Adrenal gland (tissue), 12 donors: ENCODE measurements around the gene MINK1. TPM values are rescaled to one million over a fixed set of nuclear protein-coding genes. Genes with fewer than 3 reads are reported as not detected.

Source experiments
- DNase-seq, 7 donors: peaks; one replicate each; pipeline ENCODE4 v3.0.0-alpha.2; 2019 to 2020
- H3K27ac ChIP-seq, 5 donors: fragments of 200-600 bp; sonication (generic) in 4 of 5; 1 replicate in 3 of 5; 2 replicates in 2 of 5; pipeline versions ENCODE4 v1.5.1 to v1.8.0; 2016 to 2020; ENCODE audit warnings: mild to moderate bottlenecking in 1 of 5
- H3K27me3 ChIP-seq: fragments of 200-600 bp; 2 replicates; pipeline ENCODE4 v1.8.0; 2021
- H3K36me3 ChIP-seq, 2 donors: fragments of 200-600 bp; replicated peaks in 1 of 2; 1 replicate in 1 of 2; 2 replicates in 1 of 2; pipeline versions ENCODE4 v1.5.1 to v1.8.0; 2018 to 2022
- H3K4me1 ChIP-seq, 2 donors: fragments of 200-600 bp; replicated peaks in 1 of 2; 1 replicate in 1 of 2; 2 replicates in 1 of 2; pipeline versions ENCODE4 v1.5.1 to v1.8.0; 2018 to 2021
- H3K4me3 ChIP-seq, 4 donors: fragments of 200-600 bp; sonication (generic) in 3 of 4; one replicate each; pipeline ENCODE4 v1.5.1; 2016 to 2018
- H3K9me3 ChIP-seq, 3 donors: fragments of 200-600 bp; sonication (generic) in 1 of 3; replicated peaks in 1 of 3; 1 replicate in 2 of 3; 2 replicates in 1 of 3; pipeline versions ENCODE4 v1.5.1 to v1.8.0; 2016 to 2021
- POLR2A ChIP-seq, 2 donors: fragments of 450-650 bp; IDR thresholded peaks; one replicate each; pipeline ENCODE4 v1.6.1; 2017; ENCODE audit warnings: antibody characterized with exemption in 2 of 2, mild to moderate bottlenecking in 2 of 2, moderate library complexity in 1 of 2
- WGBS, 4 donors: extraction: QIAGEN DNeasy Blood & Tissue Kit in 2 of 4; methylation state at CpG; one replicate each; pipeline versions ENCODE4 v1.1.5 to v1.1.7; 2013 to 2017; 5-methylcytosine and 5-hydroxymethylcytosine counted together
- intact Hi-C, 2 donors: fragments of 100-400 bp; cut with DNase I; formaldehyde crosslinking; loops; one replicate each; pipeline versions ENCODE4 v1.14.1 to v1.15.0; 2022 to 2023
- polyA plus RNA-seq, 3 donors: library from polyadenylated mRNA; stranded (reverse); fragments of 200-250 nt in 2 of 3; fragments of 350-450 nt in 1 of 3; fragmentation: Illumina TruSeq in 1 of 3; extraction: RNeasy Lipid Tissue Mini Kit (QIAGEN cat#74804) in 1 of 3; gene quantifications; one replicate each; pipeline ENCODE4 v1.2.3, GENCODE V29; 2013 to 2014
- total RNA-seq, 9 donors: library from RNA; depleted of rRNA in 4 of 9; stranded (reverse); fragments of >200 nt in 4 of 9; fragments of 120-200 nt in 1 of 9; fragmentation: NEBNext Ultra II Directional in 1 of 9; extraction: Animal tissue kit (Norgen Biotek cat#: 25700) in 1 of 9; gene quantifications; one replicate each; pipeline versions ENCODE4 v1.1.0 to v1.2.4, GENCODE V29; 2013 to 2023
- TF ChIP-seq, protein P1 (sequence below), 6 experiments: fragments of 450-650 bp in 4 of 6; fragments of 200-600 bp in 2 of 6; sonication (generic) in 1 of 6; IDR thresholded peaks; 1 replicate in 5 of 6; 2 replicates in 1 of 6; pipeline versions ENCODE4 v1.5.1 to v1.8.0; 2016 to 2021; ENCODE audit warnings: antibody characterized with exemption in 6 of 6, mild to moderate bottlenecking in 2 of 6, moderate library complexity in 1 of 6
- donor health status: healthy with polysubstance abuse.
- donor health status: Bipolar disorder and iron deficiency.
- donor health status: DM: yes; HTN: yes; CAD: no.
- donor health status: DM: no; HTN: no; CAD: no.
- donor health status: DM: no; HTN: no; CAD: no.
- donor health status: DM: yes; HTN: yes; CAD: no.

MINK1 gene
- total and polyA plus RNA-seq, 12 donors: 21.5 to 135 (median 50.4) TPM

DNA sequence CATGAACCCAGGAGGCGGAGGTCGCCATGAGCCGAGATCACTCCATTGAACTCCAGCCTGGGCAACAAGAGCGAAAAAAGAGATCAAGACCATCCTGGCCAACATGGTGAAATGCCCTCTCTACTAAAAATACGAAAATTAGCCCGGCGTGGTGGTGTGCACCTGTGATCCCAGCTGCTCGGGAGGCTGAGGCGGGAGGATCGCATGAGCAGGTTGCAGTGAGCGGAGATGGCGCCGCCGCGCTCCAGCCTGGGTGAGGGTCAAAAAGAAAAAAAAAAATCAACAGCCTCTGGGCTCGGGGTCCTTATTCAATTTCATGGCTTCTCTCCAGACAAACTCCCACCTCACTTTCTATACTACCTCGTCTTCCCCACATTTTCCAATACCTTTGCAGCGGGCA lies 95.7 kb downstream of the MINK1 start:
- Histone ChIP-seq H3K36me3 (no peaks in the 10 kb centered on the region), H3K4me3 (no peak overlapping the region), H3K27me3 (no peaks in the 10 kb centered on the region), H3K27ac (no peak overlapping the region), H3K9me3 (no peaks in the 10 kb centered on the region), H3K4me1 (peaks cover 0 to under 1% of the 10 kb centered on the region in 2 donors)
- TF ChIP-seq, protein P1, sequence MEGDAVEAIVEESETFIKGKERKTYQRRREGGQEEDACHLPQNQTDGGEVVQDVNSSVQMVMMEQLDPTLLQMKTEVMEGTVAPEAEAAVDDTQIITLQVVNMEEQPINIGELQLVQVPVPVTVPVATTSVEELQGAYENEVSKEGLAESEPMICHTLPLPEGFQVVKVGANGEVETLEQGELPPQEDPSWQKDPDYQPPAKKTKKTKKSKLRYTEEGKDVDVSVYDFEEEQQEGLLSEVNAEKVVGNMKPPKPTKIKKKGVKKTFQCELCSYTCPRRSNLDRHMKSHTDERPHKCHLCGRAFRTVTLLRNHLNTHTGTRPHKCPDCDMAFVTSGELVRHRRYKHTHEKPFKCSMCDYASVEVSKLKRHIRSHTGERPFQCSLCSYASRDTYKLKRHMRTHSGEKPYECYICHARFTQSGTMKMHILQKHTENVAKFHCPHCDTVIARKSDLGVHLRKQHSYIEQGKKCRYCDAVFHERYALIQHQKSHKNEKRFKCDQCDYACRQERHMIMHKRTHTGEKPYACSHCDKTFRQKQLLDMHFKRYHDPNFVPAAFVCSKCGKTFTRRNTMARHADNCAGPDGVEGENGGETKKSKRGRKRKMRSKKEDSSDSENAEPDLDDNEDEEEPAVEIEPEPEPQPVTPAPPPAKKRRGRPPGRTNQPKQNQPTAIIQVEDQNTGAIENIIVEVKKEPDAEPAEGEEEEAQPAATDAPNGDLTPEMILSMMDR (IDR thresholded peaks at IDR 0.05): no peak
- no peak for TF ChIP-seq POLR2A (IDR thresholded peaks at IDR 0.05)
- intact Hi-C loops: no loop called here
- no peak for DNase-seq
- 91 to 96% (median 94%) methylated on average over 18 of the region's 18 CpGs for WGBS, 4 donors

DNA sequence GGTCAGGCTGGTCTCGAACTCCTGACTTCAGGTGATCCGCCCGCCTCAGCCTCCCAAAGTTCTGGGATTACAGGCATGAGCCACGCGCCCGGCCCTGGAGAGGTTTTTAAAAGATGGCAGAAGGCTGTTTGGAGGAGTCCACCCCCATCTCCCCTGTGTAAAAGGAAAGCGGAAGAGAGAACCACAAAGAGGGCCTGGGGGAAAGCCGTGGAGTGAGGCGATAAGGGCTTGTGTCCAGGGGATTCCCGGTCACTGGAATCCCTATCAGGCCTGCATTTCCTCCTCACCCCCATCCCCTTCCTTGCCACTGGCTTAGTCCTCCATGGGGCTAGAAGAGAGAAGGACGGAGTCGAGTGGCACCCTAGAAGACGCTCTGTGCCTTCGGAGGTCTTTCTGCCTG lies 98.8 kb downstream of the MINK1 start, which contains the start of gene GP1BA:
GP1BA (plus strand) TSS at position 315 of the 400 bp plus-strand sequence. CDS start 328 bp downstream, outside the sequence.
- DNase-seq: no peak
- Histone ChIP-seq H3K36me3 (peaks cover 0 to under 1% of the 10 kb centered on the region in 2 donors), H3K9me3 (no peaks in the 10 kb centered on the region), H3K4me1 (peaks cover 0 to 7% of the 10 kb centered on the region in 2 donors), H3K27me3 (no peaks in the 10 kb centered on the region), H3K4me3 (no peak within 1 kb of the TSS), H3K27ac (no peak within 1 kb of the TSS)
- intact Hi-C loops: loop anchor here in 1 of 2 donors (10.0 kb wide), 1 partner anchor 53 kb away; the partner anchor contains the start of gene CAMTA2
- WGBS, 4 donors: 75 to 91% (median 83%) methylated on average over 14 of the region's 14 CpGs
- no peak for TF ChIP-seq POLR2A (IDR thresholded peaks at IDR 0.05)
- TF ChIP-seq, protein P1 (IDR thresholded peaks at IDR 0.05): no peak

DNA sequence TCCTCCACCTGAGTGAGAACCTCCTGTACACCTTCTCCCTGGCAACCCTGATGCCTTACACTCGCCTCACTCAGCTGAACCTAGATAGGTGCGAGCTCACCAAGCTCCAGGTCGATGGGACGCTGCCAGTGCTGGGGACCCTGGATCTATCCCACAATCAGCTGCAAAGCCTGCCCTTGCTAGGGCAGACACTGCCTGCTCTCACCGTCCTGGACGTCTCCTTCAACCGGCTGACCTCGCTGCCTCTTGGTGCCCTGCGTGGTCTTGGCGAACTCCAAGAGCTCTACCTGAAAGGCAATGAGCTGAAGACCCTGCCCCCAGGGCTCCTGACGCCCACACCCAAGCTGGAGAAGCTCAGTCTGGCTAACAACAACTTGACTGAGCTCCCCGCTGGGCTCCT lies 99.6 kb downstream of the MINK1 start:
- TF ChIP-seq, protein P1 (IDR thresholded peaks at IDR 0.05): no peak
- TF ChIP-seq POLR2A (IDR thresholded peaks at IDR 0.05): no peak
- 85 to 100% (median 89%) methylated on average over 3 to 12 of the region's 12 CpGs for WGBS, 4 donors
- Histone ChIP-seq H3K27me3 (no peaks in the 10 kb centered on the region), H3K4me1 (peaks cover 0 to 7% of the 10 kb centered on the region in 2 donors), H3K36me3 (peaks cover 0 to 8% of the 10 kb centered on the region in 2 donors), H3K27ac (no peak overlapping the region), H3K9me3 (no peaks in the 10 kb centered on the region), H3K4me3 (no peak overlapping the region)
- no peak for DNase-seq
- intact Hi-C loops: loop anchor here in 1 of 2 donors (10.0 kb wide), 1 partner anchor 52 kb away; the partner anchor contains the start of gene CAMTA2

DNA sequence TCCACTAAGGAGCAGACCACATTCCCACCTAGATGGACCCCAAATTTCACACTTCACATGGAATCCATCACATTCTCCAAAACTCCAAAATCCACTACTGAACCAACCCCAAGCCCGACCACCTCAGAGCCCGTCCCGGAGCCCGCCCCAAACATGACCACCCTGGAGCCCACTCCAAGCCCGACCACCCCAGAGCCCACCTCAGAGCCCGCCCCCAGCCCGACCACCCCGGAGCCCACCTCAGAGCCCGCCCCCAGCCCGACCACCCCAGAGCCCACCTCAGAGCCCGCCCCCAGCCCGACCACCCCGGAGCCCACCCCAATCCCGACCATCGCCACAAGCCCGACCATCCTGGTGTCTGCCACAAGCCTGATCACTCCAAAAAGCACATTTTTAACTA lies 100.5 kb downstream of the MINK1 start:
- WGBS, 4 donors: 76 to 87% (median 78%) methylated on average over 7 to 16 of the region's 16 CpGs
- no peak overlapping the region for H3K4me3 ChIP-seq
- no peak overlapping the region for H3K27ac ChIP-seq

More for the DNA sequence above, 100.5 kb downstream of the MINK1 start:
- Histone ChIP-seq H3K36me3 (peaks cover 0 to 12% of the 10 kb centered on the region in 2 donors), H3K27me3 (no peaks in the 10 kb centered on the region), H3K9me3 (no peaks in the 10 kb centered on the region), H3K4me1 (peaks cover under 1 to 14% of the 10 kb centered on the region in 2 donors)
- no peak for TF ChIP-seq POLR2A (IDR thresholded peaks at IDR 0.05)
- TF ChIP-seq, protein P1 (IDR thresholded peaks at IDR 0.05): no peak
- DNase-seq: no peak
- intact Hi-C loops: loop anchor here in 1 of 2 donors (10.0 kb wide), 1 partner anchor 51 kb away; the partner anchor contains the start of gene CAMTA2
